Progenitor cell of endocrine pancreas (in vitro differentiated cells): ENCODE results near the gene MS4A10. TPM values are rescaled to one million over a fixed set of nuclear protein-coding genes. Genes with fewer than 3 reads are reported as not detected.

Source experiments
- DNase-seq: peaks from one replicate; pipeline ENCODE4 v3.0.0; 2021; ENCODE audit warnings: low spot score; ENCODE audit not compliant: unreplicated experiment
- H3K27ac Mint-ChIP-seq: 2 replicates; pipeline ENCODE4 v1.8.0; 2021; ENCODE audit warnings: mild to moderate bottlenecking, moderate library complexity, mixed read lengths
- H3K27me3 Mint-ChIP-seq: 2 replicates; pipeline ENCODE4 v1.8.0; 2021; ENCODE audit warnings: mixed read lengths
- H3K36me3 Mint-ChIP-seq: 2 replicates; pipeline ENCODE4 v1.8.0; 2022; ENCODE audit warnings: mixed read lengths; ENCODE audit not compliant: insufficient read depth
- H3K4me1 Mint-ChIP-seq: 2 replicates; pipeline ENCODE4 v1.8.0; 2021; ENCODE audit warnings: low read depth, mixed read lengths
- H3K4me3 Mint-ChIP-seq: 2 replicates; pipeline ENCODE4 v1.8.0; 2021; ENCODE audit warnings: low read depth, mild to moderate bottlenecking, moderate library complexity, mixed read lengths
- H3K9me3 Mint-ChIP-seq: 2 replicates; pipeline ENCODE4 v1.8.0; 2021; ENCODE audit warnings: low read depth, mixed read lengths
- total RNA-seq: library from RNA; stranded (reverse); gene quantifications from 2 replicates; pipeline ENCODE4 v1.2.1, GENCODE V29; 2021
- TF ChIP-seq, protein P1 (sequence below): fragments of 200-600 bp; sonication (generic); IDR thresholded peaks from one replicate; pipeline ENCODE4 v1.5.0; 2021; ENCODE audit warnings: antibody characterized with exemption, mild to moderate bottlenecking; ENCODE audit not compliant: unreplicated experiment

The MS4A10 gene
- total RNA-seq, 1 donor from 2014 or later, result not detected

DNA sequence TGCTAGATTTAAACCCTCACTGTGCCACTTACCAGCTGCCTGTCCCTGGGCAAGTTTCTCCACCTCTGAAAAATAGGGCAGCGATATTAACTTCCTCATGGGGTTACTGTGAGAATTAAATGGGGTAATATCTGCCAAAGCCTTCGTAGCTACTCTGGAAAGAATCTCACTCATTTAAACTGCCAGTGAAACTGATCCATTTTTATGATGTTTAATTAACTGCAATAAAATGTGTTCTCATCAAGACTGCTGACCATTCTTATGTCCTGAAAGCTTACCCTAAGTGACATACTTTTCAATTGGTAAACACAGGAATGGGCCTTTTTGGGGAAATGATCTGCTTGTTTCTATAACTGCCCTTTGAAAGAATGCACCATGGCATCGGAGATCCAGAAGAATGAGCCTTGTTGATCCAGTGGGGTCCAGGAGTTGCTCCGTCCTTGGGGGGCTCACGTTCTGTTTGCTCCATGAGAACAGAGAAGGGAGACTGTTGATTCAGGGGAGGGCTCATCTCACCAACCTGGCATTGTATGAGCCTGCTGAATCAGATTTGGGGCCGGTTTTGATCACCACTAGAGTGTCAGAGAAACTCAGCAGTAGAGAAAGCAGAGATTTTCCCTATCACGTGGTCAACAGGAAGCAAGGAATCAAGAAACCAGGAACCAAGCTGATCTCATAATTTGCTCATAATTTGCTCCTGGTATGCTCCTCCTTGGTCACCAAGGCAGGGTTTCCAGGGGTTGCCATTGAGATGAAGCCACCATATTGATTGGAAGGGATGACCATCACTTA lies 49.8 kb downstream of the MS4A10 start:
- Mint-ChIP-seq H3K36me3 (no peaks in the 10 kb centered on the region), H3K27ac (no peak overlapping the region), H3K27me3 (peaks cover 33% of the 10 kb centered on the region), H3K4me3 (no peak overlapping the region), H3K4me1 (no peaks in the 10 kb centered on the region), H3K9me3 (no peaks in the 10 kb centered on the region)
- no peak for DNase-seq
- TF ChIP-seq, protein P1, sequence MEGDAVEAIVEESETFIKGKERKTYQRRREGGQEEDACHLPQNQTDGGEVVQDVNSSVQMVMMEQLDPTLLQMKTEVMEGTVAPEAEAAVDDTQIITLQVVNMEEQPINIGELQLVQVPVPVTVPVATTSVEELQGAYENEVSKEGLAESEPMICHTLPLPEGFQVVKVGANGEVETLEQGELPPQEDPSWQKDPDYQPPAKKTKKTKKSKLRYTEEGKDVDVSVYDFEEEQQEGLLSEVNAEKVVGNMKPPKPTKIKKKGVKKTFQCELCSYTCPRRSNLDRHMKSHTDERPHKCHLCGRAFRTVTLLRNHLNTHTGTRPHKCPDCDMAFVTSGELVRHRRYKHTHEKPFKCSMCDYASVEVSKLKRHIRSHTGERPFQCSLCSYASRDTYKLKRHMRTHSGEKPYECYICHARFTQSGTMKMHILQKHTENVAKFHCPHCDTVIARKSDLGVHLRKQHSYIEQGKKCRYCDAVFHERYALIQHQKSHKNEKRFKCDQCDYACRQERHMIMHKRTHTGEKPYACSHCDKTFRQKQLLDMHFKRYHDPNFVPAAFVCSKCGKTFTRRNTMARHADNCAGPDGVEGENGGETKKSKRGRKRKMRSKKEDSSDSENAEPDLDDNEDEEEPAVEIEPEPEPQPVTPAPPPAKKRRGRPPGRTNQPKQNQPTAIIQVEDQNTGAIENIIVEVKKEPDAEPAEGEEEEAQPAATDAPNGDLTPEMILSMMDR, result no peak

DNA sequence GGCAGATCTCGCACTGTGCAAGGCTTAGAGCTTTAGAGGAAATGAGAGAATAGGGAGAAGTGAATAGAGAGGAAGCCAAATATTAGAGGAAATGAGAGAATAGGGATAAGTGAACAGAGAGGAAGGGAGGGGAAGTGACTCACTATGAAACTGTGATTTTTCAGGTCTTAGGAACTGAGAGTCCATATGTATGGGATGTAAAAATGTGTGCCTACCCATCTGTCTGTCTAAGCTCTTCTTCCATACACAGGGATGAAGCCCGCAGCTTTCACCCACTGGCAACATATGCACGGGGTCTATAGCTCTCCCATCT lies 50.4 kb downstream of the MS4A10 start:
- peaks cover 33% of the 10 kb centered on the region for H3K27me3 Mint-ChIP-seq
- no peak overlapping the region for H3K27ac Mint-ChIP-seq
- no peaks in the 10 kb centered on the region for H3K9me3 Mint-ChIP-seq
- TF ChIP-seq, protein P1, result no peak
- H3K4me1 Mint-ChIP-seq, result no peaks in the 10 kb centered on the region
- no peak overlapping the region for H3K4me3 Mint-ChIP-seq
- no peaks in the 10 kb centered on the region for H3K36me3 Mint-ChIP-seq
- DNase-seq, result no peak

GRCh38 chr11:60836866-60837515 lies 51.9 kb downstream of the MS4A10 start:
- TF ChIP-seq, protein P1, result no peak
- Mint-ChIP-seq H3K9me3 (no peaks in the 10 kb centered on the region), H3K36me3 (no peaks in the 10 kb centered on the region), H3K27ac (no peak overlapping the region), H3K4me3 (no peak overlapping the region), H3K27me3 (peaks cover 19% of the 10 kb centered on the region), H3K4me1 (peaks cover 4% of the 10 kb centered on the region)
- DNase-seq, result no peak

DNA sequence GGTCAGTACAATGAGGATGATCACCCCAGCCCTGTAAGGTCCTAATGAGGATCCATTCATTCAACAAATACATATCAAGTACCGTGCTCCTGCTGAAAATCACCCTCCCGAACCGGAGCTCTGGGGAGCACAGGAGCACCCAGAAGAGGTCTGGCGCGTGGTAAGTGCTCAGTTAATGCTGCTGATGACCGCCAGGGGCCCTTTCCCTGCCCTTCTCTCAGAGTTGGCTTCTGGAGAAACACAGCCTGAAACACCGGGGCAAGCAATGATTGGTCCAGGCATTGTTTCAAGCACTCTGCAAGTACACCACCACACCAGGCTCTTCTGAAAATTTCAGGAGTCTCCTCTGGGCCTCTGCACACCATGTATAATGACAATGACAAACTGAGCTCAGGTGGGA lies 53.0 kb downstream of the MS4A10 start:
- Mint-ChIP-seq H3K4me1 (peaks cover 10% of the 10 kb centered on the region), H3K27me3 (peaks cover 8% of the 10 kb centered on the region), H3K27ac (no peak overlapping the region), H3K9me3 (no peaks in the 10 kb centered on the region), H3K36me3 (no peaks in the 10 kb centered on the region), H3K4me3 (no peak overlapping the region)
- TF ChIP-seq, protein P1, result peak; percentile 41
- no peak for DNase-seq

DNA sequence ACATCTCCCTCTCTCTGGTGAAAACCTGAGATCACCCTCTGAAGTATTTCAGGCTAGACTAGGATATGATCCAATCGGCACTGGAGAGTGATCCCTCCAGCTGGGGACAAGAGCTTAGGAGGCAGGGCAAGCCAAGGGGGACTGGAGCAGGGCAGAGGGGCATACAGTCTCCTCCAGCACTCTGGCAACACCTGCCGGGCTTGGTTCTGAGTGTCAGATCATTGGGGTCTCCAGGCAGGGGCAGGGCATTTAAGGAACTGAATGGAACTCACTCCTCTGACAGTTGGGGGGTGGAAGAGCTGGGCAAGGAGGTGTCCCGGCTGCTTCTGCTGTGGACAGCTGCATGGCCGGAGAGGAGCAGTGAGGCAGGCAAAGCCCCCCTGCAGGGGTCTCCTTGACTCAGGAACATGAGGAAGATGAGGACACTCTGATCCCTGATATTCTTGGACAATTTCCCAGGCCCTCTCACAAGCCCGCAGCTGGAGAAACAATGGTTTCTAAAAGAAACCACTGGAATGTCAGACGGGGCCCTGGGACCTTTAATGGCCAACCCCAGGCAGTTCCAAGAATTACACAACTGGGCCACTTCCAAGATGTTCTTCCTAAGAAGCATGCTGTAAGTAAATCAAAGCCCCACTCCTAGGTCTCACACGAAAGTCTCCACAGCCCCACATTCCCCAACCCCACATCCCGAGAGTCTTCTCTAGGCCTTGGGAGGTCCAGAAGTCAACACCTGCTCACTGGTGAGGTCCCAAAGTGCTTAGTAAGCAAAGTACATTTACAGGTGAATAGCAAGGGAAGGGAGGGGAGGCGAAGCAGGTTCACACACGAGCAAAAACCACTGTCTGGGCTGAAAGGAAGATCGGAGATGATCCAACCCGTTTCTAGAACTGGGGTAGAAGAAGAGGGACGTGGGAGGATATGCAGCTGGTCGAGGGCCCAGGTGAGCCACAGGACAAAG lies 55.6 kb downstream of the MS4A10 start:
- H3K27me3 Mint-ChIP-seq, result peaks cover 4% of the 10 kb centered on the region
- H3K4me3 Mint-ChIP-seq, result peak overlapping the region; percentile 84
- H3K4me1 Mint-ChIP-seq, result peaks cover 33% of the 10 kb centered on the region
- TF ChIP-seq, protein P1, result no peak
- peak overlapping the region; percentile 26 for H3K27ac Mint-ChIP-seq
- no peak for DNase-seq
- H3K36me3 Mint-ChIP-seq, result no peaks in the 10 kb centered on the region
- H3K9me3 Mint-ChIP-seq, result no peaks in the 10 kb centered on the region
